ENCODE data around the gene PKP2. TPM values are rescaled to one million over a fixed set of nuclear protein-coding genes. Genes with fewer than 3 reads are reported as not detected.

Gene PKP2
- total RNA-seq, 1 donor from 2014 or later, result 8.8 TPM

DNA sequence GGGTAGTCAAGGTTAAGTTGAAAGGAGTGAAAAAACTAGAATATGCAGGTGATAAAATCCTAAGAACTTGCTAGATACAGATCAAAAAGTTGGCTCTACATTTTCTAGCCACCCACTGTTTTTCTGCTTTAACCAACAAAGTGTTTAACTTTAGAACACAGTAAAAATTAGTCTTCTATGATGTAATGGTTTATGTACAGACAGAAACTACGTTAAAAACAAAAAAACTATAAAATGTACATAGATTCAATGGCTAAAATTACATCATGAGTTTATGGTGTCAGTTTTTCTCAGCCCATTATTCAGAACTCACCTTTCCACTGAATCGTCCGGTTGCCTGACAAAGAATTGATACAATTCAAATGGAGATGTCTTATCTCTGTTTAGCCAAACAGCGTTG lies 143.0 kb downstream of the PKP2 start:
- DNase-seq, result no peak

DNA sequence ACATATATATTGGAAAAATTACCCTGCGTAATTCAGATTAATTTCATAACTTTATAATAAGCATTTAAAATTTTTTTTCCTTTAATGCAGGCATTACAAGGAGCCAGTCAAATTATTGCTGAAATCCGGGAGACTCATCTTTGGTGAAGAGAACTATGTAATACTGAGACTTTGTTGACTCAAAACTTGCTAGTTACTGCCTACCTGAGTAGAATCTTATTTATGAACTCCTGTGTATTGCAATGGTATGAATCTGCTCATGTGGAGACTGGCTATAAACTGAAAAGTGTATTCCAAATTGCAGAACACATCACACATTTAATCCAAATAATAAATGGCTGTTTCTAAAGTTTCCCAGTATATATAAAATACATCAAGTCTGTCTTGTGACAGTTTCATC lies 153.3 kb downstream of the PKP2 start:
- DNase-seq, result no peak

DNA sequence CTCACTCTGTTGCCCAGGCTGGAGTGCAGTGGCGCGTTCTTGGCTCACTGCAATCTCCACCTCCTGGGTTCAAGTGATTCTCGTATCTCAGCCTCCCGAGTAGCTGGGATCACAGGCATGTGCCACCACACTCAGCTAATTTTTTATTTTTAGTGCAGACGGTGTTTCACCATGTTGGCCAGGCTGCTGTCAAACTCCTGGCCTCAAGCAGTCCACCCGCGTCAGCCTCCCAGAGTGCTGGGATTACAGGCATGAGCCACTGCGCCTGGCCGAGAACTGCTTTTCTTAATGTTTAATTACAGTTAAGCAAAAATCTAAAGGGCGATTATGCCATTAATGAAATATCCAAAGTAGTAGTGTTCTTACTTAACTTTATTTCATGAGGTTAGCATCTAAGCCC lies 154.4 kb downstream of the PKP2 start:
- DNase-seq, result no peak

Other genes starting within 250 kb of the PKP2 start
- 84.6 TPM for gene DNM1L, start 217.5 kb downstream of the PKP2 start, total RNA-seq
- gene YARS2, start 140.9 kb downstream of the PKP2 start, total RNA-seq, result 29.8 TPM